GM12878 (cell line): ENCODE measurements around the gene NSDHL. TPM values are rescaled to one million over a fixed set of nuclear protein-coding genes. Genes with fewer than 3 reads are reported as not detected.

ENCODE experiments used
- ATAC-seq: fragments of 200-7000 bp; cut with Tn5 transposase; 3 replicates; pipeline ENCODE4 v1.9.1; 2020; ENCODE audit warnings: mild to moderate bottlenecking, moderate library complexity
- BruUV-seq: library from RNA; stranded (reverse); fragments of 400-500 nt; replicated peaks from 2 replicates; lab custom pipeline; 2021; lab: Mats Ljungman, UMichigan
- CTCF ChIA-PET: fragments of 300-600 bp; sonication (Branson Sonifier 250); formaldehyde crosslinking; extraction: SDS; loops from one replicate; lab custom pipeline; 2021; ENCODE audit warnings: inconsistent platforms; lab: Yijun Ruan, JAX
- POLR2A ChIA-PET: fragments of 350-600 bp; formaldehyde crosslinking; extraction: SDS; loops from one replicate; lab custom pipeline; 2021; ENCODE audit warnings: inconsistent platforms; lab: Charles Lee
- RAD21 ChIA-PET: fragments of 300-600 bp; sonication (Branson Sonifier 250); formaldehyde crosslinking; loops from one replicate; lab custom pipeline; 2023; ENCODE audit warnings: antibody characterized with exemption; ENCODE audit not compliant: unreplicated experiment; lab: Charles Lee
- SMC1A ChIA-PET: fragments of 300-600 bp; sonication (Branson Sonifier 250); formaldehyde crosslinking; loops from one replicate; lab custom pipeline; 2023; ENCODE audit not compliant: unreplicated experiment, uncharacterized antibody; lab: Charles Lee
- DNase-seq: peaks from one replicate; pipeline ENCODE4 v3.0.0-alpha.2; 2011; ENCODE audit warnings: low read depth, low spot score
- FAIRE-seq: peaks from 3 replicates; lab custom pipeline; 2011; peaks lifted over from hg19 to GRCh38; lab: Jason Lieb, UNC
- H2AFZ ChIP-seq: 2 replicates; pipeline ENCODE4 v1.6.0; 2011; ENCODE audit warnings: low read depth, low read length, control low read depth; ENCODE audit not compliant: control insufficient read depth
- H3K27ac ChIP-seq: 2 replicates; pipeline ENCODE4 v1.5.1; 2011; ENCODE audit warnings: control low read depth; ENCODE audit not compliant: control insufficient read depth, insufficient read depth
- H3K27me3 ChIP-seq, 2 experiments: replicated peaks in 1 of 2; 2 replicates each; pipeline versions ENCODE4 v1.6.0 to v1.6.1; 2011; ENCODE audit warnings: low read length in 1 of 2; ENCODE audit not compliant: control insufficient read depth in 2 of 2, insufficient read depth in 2 of 2
- H3K36me3 ChIP-seq, 2 experiments: 2 replicates each; pipeline ENCODE4 v1.5.1; 2011; ENCODE audit warnings: low read length in 1 of 2; ENCODE audit not compliant: control insufficient read depth in 2 of 2, insufficient read depth in 2 of 2
- H3K4me1 ChIP-seq: 2 replicates; pipeline ENCODE4 v1.6.1; 2011; ENCODE audit warnings: mild to moderate bottlenecking, low read length, moderate library complexity, mixed read lengths; ENCODE audit not compliant: control insufficient read depth, insufficient read depth
- H3K4me2 ChIP-seq: 2 replicates; pipeline ENCODE4 v1.6.0; 2011; ENCODE audit warnings: control low read depth; ENCODE audit not compliant: control insufficient read depth, insufficient read depth
- H3K4me3 ChIP-seq: fragments of 200-600 bp; sonication (generic); 2 replicates; pipeline ENCODE4 v1.5.1; 2016
- H3K79me2 ChIP-seq: 2 replicates; pipeline ENCODE4 v1.6.0; 2011; ENCODE audit warnings: low read length; ENCODE audit not compliant: control insufficient read depth, insufficient read depth
- H3K9ac ChIP-seq: 2 replicates; pipeline ENCODE4 v1.8.0; 2011; ENCODE audit warnings: low read length, control low read depth, mixed read lengths; ENCODE audit not compliant: control insufficient read depth, insufficient read depth
- H3K9me3 ChIP-seq: replicated peaks from 3 replicates; pipeline ENCODE4 v1.5.1; 2011; ENCODE audit warnings: mild to moderate bottlenecking, low read length; ENCODE audit not compliant: control insufficient read depth, insufficient read depth
- H4K20me1 ChIP-seq: 2 replicates; pipeline ENCODE4 v1.6.0; 2011; ENCODE audit not compliant: control insufficient read depth, insufficient read depth
- BACH1 ChIP-seq: fragments of 450-650 bp; IDR thresholded peaks from 2 replicates; pipeline ENCODE4 v1.6.1; 2017; ENCODE audit warnings: mild to moderate bottlenecking, borderline replicate concordance
- BMI1 ChIP-seq: fragments of 450-650 bp; IDR thresholded peaks from 2 replicates; pipeline ENCODE4 v1.6.1; 2016; ENCODE audit warnings: mild to moderate bottlenecking, moderate library complexity, borderline replicate concordance
- CREB1 ChIP-seq: IDR thresholded peaks from 2 replicates; pipeline ENCODE4 v1.6.1; 2012; ENCODE audit warnings: low read depth, mild to moderate bottlenecking, inconsistent platforms
- MEF2A ChIP-seq: IDR thresholded peaks from 2 replicates; pipeline ENCODE4 v1.6.1; 2011; ENCODE audit warnings: low read depth, mild to moderate bottlenecking, low read length, moderate library complexity; ENCODE audit not compliant: insufficient read depth
- NR2F1 ChIP-seq: fragments of 450-650 bp; conservative IDR thresholded peaks from 2 replicates; pipeline ENCODE4 v1.6.1; 2017; ENCODE audit warnings: mild to moderate bottlenecking
- RB1 ChIP-seq: fragments of 450-650 bp; formaldehyde crosslinking; IDR thresholded peaks from 2 replicates; pipeline ENCODE4 v1.6.1; 2017; ENCODE audit warnings: mild to moderate bottlenecking, borderline replicate concordance
- SMARCA5 ChIP-seq: fragments of 450-650 bp; IDR thresholded peaks from 2 replicates; pipeline ENCODE4 v1.6.1; 2017; ENCODE audit warnings: mild to moderate bottlenecking
- SREBF1 ChIP-seq: IDR thresholded peaks from 2 replicates; pipeline ENCODE4 v1.6.1; 2012; ENCODE audit warnings: mild to moderate bottlenecking, low read length
- SUPT20H ChIP-seq: IDR thresholded peaks from 2 replicates; pipeline ENCODE4 v1.6.1; 2011; ENCODE audit warnings: low read depth, mild to moderate bottlenecking, low read length, moderate library complexity, borderline replicate concordance; ENCODE audit not compliant: control insufficient read depth
- YBX1 ChIP-seq: fragments of 450-650 bp; IDR thresholded peaks from 2 replicates; pipeline ENCODE4 v1.6.1; 2016; ENCODE audit warnings: antibody characterized with exemption
- ZBTB33 ChIP-seq: fragments of 450-650 bp; IDR thresholded peaks from 2 replicates; pipeline ENCODE4 v1.6.1; 2017; ENCODE audit warnings: mild to moderate bottlenecking
- ZNF24 ChIP-seq: fragments of 450-650 bp; IDR thresholded peaks from 2 replicates; pipeline ENCODE4 v1.6.1; 2017; ENCODE audit warnings: antibody characterized with exemption, mild to moderate bottlenecking
- ZNF384 ChIP-seq: IDR thresholded peaks from 2 replicates; pipeline ENCODE4 v1.6.1; 2012; ENCODE audit warnings: low read depth, mild to moderate bottlenecking, low read length, improper control_type of control experiment, borderline replicate concordance
- WGBS: methylation state at CpG from one replicate; pipeline ENCODE4 v1.1.6; 2016; ENCODE audit warnings: low lambda C conversion rate; ENCODE audit not compliant: insufficient replicate concordance, insufficient coverage; ENCODE audit errors: missing lambda C conversion rate; 5-methylcytosine and 5-hydroxymethylcytosine counted together
- in situ Hi-C: fragments of 300-500 bp; cut with MboI; formaldehyde crosslinking; loops from 9 replicates; pipeline ENCODE4 v1.14.3; 2018; ENCODE audit warnings: mixed read lengths
- intact Hi-C: fragments of 100-400 bp; cut with micrococcal nuclease; formaldehyde crosslinking; loops from one replicate; pipeline ENCODE4 v1.14.2; 2022; ENCODE audit not compliant: unreplicated experiment
- polyA plus RNA-seq, 11 experiments: library from polyadenylated mRNA; depleted of rRNA in 4 of 11; unstranded in 6 of 11; stranded (reverse) in 5 of 11; fragments of >200 nt; fragmentation: Nextera tagmentation in 4 of 11; fragmentation: Illumina TruSeq in 1 of 11; extraction: Ambion mirVana in 4 of 11; extraction: Trizol in 1 of 11; gene quantifications; 1 replicate in 1 of 11; 2 replicates in 10 of 11; pipeline versions ENCODE4 v1.2.1 to v1.2.3, GENCODE V29; 2011 to 2016; ENCODE audit warnings: inconsistent platforms in 2 of 11, missing spikeins in 2 of 11, low read depth in 1 of 11
- total RNA-seq, 4 experiments: library from RNA; depleted of rRNA in 3 of 4; stranded (reverse); fragments of >200 nt in 3 of 4; fragmentation: Illumina TruSeq in 1 of 4; extraction: Trizol in 1 of 4; gene quantifications; 2 replicates each; pipeline versions ENCODE4 v1.2.1 to v1.2.3, GENCODE V29; 2013 to 2021
- TF ChIP-seq, protein P1 (sequence below): fragments of 450-650 bp; IDR thresholded peaks from 2 replicates; pipeline ENCODE4 v1.6.1; 2017; ENCODE audit warnings: low read depth, mild to moderate bottlenecking, moderate library complexity
- TF ChIP-seq, protein P2 (sequence below): IDR thresholded peaks from 2 replicates; pipeline ENCODE4 v1.6.1; 2011; ENCODE audit warnings: borderline replicate concordance, low read depth, mild to moderate bottlenecking, moderate library complexity, low read length; ENCODE audit not compliant: insufficient read depth, poor library complexity, severe bottlenecking
- TF ChIP-seq, protein P3 (sequence below): IDR thresholded peaks from 2 replicates; pipeline ENCODE4 v1.6.1; 2012; ENCODE audit warnings: low read depth, low read length, improper control_type of control experiment
- TF ChIP-seq, protein P4 (sequence below): IDR thresholded peaks from 2 replicates; pipeline ENCODE4 v1.6.1; 2012; ENCODE audit warnings: low read length, inconsistent platforms

NSDHL gene
- total and polyA plus RNA-seq, 10 of the 15 experiments (the other 5 are each of a cell fraction or from before 2014, with no cell fraction given) = 16.9 to 37.1 (median 26.9) TPM

DNA sequence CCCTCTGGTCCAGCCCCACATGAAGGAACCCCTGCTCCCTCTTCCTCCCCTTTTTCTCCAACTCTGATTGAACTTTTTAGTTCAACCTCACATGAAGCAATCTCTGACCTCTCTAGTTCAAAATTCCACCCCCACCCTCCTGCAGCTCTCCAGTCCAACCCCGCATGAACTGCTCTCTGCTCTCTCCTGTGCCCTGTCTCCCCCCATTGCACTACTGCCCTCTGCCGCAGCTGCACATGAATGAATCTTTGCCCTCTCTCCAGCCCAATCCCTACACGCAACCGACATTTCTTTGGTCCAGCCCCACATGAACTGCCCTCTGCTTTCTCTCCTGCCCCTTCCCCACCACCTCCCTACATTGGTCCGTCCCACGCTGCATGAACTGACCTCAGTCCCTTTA, 7.2 kb upstream of the NSDHL start:
- 26% methylated on average over 6 of the region's 6 CpGs for WGBS
- Histone ChIP-seq H4K20me1 (no peaks in the 10 kb centered on the region), H3K36me3 (no peaks in the 10 kb centered on the region), H3K27ac (no peak overlapping the region), H3K4me2 (no peak overlapping the region), H2AFZ (no peak overlapping the region), H3K9ac (no peak overlapping the region), H3K79me2 (no peaks in the 10 kb centered on the region), H3K9me3 (no peaks in the 10 kb centered on the region), H3K27me3 (no peaks in the 10 kb centered on the region), H3K4me3 (no peak overlapping the region), H3K4me1 (no peaks in the 10 kb centered on the region)
- ATAC-seq = no peak
- POLR2A ChIA-PET = no interaction called here
- DNase-seq = no peak
- SMC1A ChIA-PET = interaction anchor here (1.3 kb wide), 1 partner anchor 10 kb away, joined by 3 read pairs; no protein-coding TSS in a partner anchor
- intact Hi-C loops = no loop called here
- no peak for FAIRE-seq
- in situ Hi-C loops = loop anchor here (25.0 kb wide), 1 partner anchor 186 kb away; the partner anchor contains the start of gene GABRQ
- RAD21 ChIA-PET = no interaction called here
- no TSS peak for BruUV-seq
- TF ChIP-seq NR2F1 (no peak), SMARCA5 (no peak), SUPT20H (no peak), BMI1 (no peak), SREBF1 (no peak), YBX1 (no peak), ZNF384 (no peak), MEF2A (no peak), RB1 (no peak), CREB1 (no peak), ZBTB33 (no peak), ZNF24 (no peak), BACH1 (no peak)
- TF ChIP-seq, protein P1, sequence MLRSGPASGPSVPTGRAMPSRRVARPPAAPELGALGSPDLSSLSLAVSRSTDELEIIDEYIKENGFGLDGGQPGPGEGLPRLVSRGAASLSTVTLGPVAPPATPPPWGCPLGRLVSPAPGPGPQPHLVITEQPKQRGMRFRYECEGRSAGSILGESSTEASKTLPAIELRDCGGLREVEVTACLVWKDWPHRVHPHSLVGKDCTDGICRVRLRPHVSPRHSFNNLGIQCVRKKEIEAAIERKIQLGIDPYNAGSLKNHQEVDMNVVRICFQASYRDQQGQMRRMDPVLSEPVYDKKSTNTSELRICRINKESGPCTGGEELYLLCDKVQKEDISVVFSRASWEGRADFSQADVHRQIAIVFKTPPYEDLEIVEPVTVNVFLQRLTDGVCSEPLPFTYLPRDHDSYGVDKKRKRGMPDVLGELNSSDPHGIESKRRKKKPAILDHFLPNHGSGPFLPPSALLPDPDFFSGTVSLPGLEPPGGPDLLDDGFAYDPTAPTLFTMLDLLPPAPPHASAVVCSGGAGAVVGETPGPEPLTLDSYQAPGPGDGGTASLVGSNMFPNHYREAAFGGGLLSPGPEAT = no peak
- TF ChIP-seq, protein P2, sequence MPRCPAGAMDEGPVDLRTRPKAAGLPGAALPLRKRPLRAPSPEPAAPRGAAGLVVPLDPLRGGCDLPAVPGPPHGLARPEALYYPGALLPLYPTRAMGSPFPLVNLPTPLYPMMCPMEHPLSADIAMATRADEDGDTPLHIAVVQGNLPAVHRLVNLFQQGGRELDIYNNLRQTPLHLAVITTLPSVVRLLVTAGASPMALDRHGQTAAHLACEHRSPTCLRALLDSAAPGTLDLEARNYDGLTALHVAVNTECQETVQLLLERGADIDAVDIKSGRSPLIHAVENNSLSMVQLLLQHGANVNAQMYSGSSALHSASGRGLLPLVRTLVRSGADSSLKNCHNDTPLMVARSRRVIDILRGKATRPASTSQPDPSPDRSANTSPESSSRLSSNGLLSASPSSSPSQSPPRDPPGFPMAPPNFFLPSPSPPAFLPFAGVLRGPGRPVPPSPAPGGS = no peak
- TF ChIP-seq, protein P3, sequence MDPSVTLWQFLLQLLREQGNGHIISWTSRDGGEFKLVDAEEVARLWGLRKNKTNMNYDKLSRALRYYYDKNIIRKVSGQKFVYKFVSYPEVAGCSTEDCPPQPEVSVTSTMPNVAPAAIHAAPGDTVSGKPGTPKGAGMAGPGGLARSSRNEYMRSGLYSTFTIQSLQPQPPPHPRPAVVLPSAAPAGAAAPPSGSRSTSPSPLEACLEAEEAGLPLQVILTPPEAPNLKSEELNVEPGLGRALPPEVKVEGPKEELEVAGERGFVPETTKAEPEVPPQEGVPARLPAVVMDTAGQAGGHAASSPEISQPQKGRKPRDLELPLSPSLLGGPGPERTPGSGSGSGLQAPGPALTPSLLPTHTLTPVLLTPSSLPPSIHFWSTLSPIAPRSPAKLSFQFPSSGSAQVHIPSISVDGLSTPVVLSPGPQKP = no peak
- TF ChIP-seq, protein P4, sequence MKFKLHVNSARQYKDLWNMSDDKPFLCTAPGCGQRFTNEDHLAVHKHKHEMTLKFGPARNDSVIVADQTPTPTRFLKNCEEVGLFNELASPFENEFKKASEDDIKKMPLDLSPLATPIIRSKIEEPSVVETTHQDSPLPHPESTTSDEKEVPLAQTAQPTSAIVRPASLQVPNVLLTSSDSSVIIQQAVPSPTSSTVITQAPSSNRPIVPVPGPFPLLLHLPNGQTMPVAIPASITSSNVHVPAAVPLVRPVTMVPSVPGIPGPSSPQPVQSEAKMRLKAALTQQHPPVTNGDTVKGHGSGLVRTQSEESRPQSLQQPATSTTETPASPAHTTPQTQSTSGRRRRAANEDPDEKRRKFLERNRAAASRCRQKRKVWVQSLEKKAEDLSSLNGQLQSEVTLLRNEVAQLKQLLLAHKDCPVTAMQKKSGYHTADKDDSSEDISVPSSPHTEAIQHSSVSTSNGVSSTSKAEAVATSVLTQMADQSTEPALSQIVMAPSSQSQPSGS = no peak
- CTCF ChIA-PET = interaction anchor here (3.1 kb wide), 1 partner anchor 11 kb away, joined by 10 read pairs; no protein-coding TSS in a partner anchor
